Measurements from ENCODE around the gene LEF1. TPM values are rescaled to one million over a fixed set of nuclear protein-coding genes. Genes with fewer than 3 reads are reported as not detected.

The LEF1 gene
- total RNA-seq, 1 donor from 2014 or later, result 19.4 TPM

- Histone ChIP-seq H2AFZ (replicated peaks) (no peak overlapping the region), H3K4me2 (no peak overlapping the region), H4K20me1 (ENCODE audit: low read depth) (no peaks in the 10 kb centered on the region), H3K9ac (no peak overlapping the region), H3K27ac (no peak overlapping the region), H3K27me3 (no peaks in the 10 kb centered on the region), H3F3A (ENCODE audit: low read depth) (no peaks in the 10 kb centered on the region), H3K79me2 (ENCODE audit: low read depth) (peaks cover 18% of the 10 kb centered on the region), H3K4me1 (no peaks in the 10 kb centered on the region), H3K36me3 (no peaks in the 10 kb centered on the region), H3K4me3 (no peak overlapping the region), H3K9me3 (ENCODE audit: low read depth) (peaks cover 3% of the 10 kb centered on the region)
- Mint-ChIP-seq H3K27me3 (ENCODE audit: insufficient read depth, low read depth) (peaks cover 3% of the 10 kb centered on the region), H3K36me3 (peaks cover 73% of the 10 kb centered on the region), H3K9me3 (peaks cover 16% of the 10 kb centered on the region), H3K4me3 (no peak overlapping the region), H3K4me1 (peaks cover 4% of the 10 kb centered on the region), H3K27ac (no peak overlapping the region)
- no peak for DNase-seq (ENCODE audit: low spot score)
- TF ChIP-seq EZH2phosphoT487 (IDR thresholded peaks at IDR 0.05) (no peak), EZH2 (IDR thresholded peaks at IDR 0.05) (no peak), CTCF (IDR thresholded peaks at IDR 0.05) (no peak)
Measured at GRCh38 chr4:107999932-108000539, 168.7 kb downstream of the LEF1 start.

- H3K27ac Mint-ChIP-seq, result peak overlapping the region; percentile 76
- Histone ChIP-seq H2AFZ (replicated peaks) (no peak overlapping the region), H3K9me3 (ENCODE audit: low read depth) (peaks cover 3% of the 10 kb centered on the region), H3K79me2 (ENCODE audit: low read depth) (peaks cover 40% of the 10 kb centered on the region), H3K36me3 (no peaks in the 10 kb centered on the region), H3F3A (ENCODE audit: low read depth) (no peaks in the 10 kb centered on the region), H3K4me3 (no peak overlapping the region), H3K9ac (no peak overlapping the region), H3K27ac (no peak overlapping the region), H4K20me1 (ENCODE audit: low read depth) (peaks cover 2% of the 10 kb centered on the region), H3K4me1 (no peaks in the 10 kb centered on the region), H3K27me3 (no peaks in the 10 kb centered on the region), H3K4me2 (no peak overlapping the region)
- peaks cover 10% of the 10 kb centered on the region for H3K9me3 Mint-ChIP-seq
- H3K36me3 Mint-ChIP-seq, result peaks cover 58% of the 10 kb centered on the region
- no peak for DNase-seq (ENCODE audit: low spot score)
- H3K4me1 Mint-ChIP-seq, result peaks cover 8% of the 10 kb centered on the region
- H3K27me3 Mint-ChIP-seq (ENCODE audit: insufficient read depth, low read depth), result no peaks in the 10 kb centered on the region
- no peak overlapping the region for H3K4me3 Mint-ChIP-seq
- TF ChIP-seq EZH2 (IDR thresholded peaks at IDR 0.05) (no peak), CTCF (IDR thresholded peaks at IDR 0.05) (no peak), EZH2phosphoT487 (IDR thresholded peaks at IDR 0.05) (no peak)
Measured at GRCh38 chr4:107997794-107998193, 170.9 kb downstream of the LEF1 start.

Other genes with a start within 250 kb of the LEF1 start
- 6.4 and 8.4 TPM in 2 replicates for gene CYP2U1, start 237.4 kb downstream of the LEF1 start, total RNA-seq (ENCODE audit: low replicate concordance)
- gene HADH, start 179.0 kb downstream of the LEF1 start, total RNA-seq (ENCODE audit: low replicate concordance), result 37.2 and 49.9 TPM in 2 replicates

All from neural progenitor cell (in vitro differentiated cells).